ENCODE data around the gene IGFL2. TPM values are rescaled to one million over a fixed set of nuclear protein-coding genes. Genes with fewer than 3 reads are reported as not detected.
"Not testable (repeated sequence)": the region's sequence is repeated elsewhere in the genome, so short reads cannot be mapped to it uniquely, and the experiment has no call there.

The IGFL2 gene
- total RNA-seq, 1 experiment from 2014 or later: not detected

GRCh38 chr19:46180701-46181387 is 32.8 kb downstream of the IGFL2 start:
- intact Hi-C loops (cut with micrococcal nuclease; ENCODE audit: unreplicated experiment): loop anchor here (10.0 kb wide), 1 partner anchor 156 kb away; the partner anchor contains the start of gene PGLYRP1
- CTCF ChIA-PET: no interaction called here
- H3K27ac Mint-ChIP-seq (ENCODE audit: unreplicated experiment): no peak overlapping the region

GRCh38 chr19:46181388-46181779 is 33.3 kb downstream of the IGFL2 start:
- no TSS peak for BruUV-seq (replicated peaks)
- no peaks in the 10 kb centered on the region for H3K9me3 Mint-ChIP-seq (ENCODE audit: low read depth, unreplicated experiment)
- no peak overlapping the region for H3K4me3 Mint-ChIP-seq (ENCODE audit: low read depth, unreplicated experiment)
- intact Hi-C loops (cut with micrococcal nuclease; ENCODE audit: unreplicated experiment): loop anchor here (10.0 kb wide), 1 partner anchor 157 kb away; the partner anchor contains the start of gene PGLYRP1
- H3K27ac Mint-ChIP-seq (ENCODE audit: unreplicated experiment): no peak overlapping the region
- no peak for TF ChIP-seq CTCF (IDR thresholded peaks at IDR 0.05; ENCODE audit: unreplicated experiment)
- no peak for DNase-seq
- H3K4me1 Mint-ChIP-seq (ENCODE audit: low read depth, unreplicated experiment): no peaks in the 10 kb centered on the region
- H3K36me3 Mint-ChIP-seq (ENCODE audit: insufficient read depth, unreplicated experiment): no peaks in the 10 kb centered on the region
- H3K27me3 Mint-ChIP-seq (ENCODE audit: unreplicated experiment): peaks cover 89% of the 10 kb centered on the region
- CTCF ChIA-PET: interaction anchor here (0.6 kb wide), 1 partner anchor 361 kb away, joined by 3 read pairs; no protein-coding TSS in a partner anchor

More at GRCh38 chr19:46180701-46181387, 32.8 kb downstream of the IGFL2 start:
- Mint-ChIP-seq H3K4me1 (ENCODE audit: low read depth, unreplicated experiment) (no peaks in the 10 kb centered on the region), H3K4me3 (ENCODE audit: low read depth, unreplicated experiment) (no peak overlapping the region), H3K36me3 (ENCODE audit: insufficient read depth, unreplicated experiment) (no peaks in the 10 kb centered on the region), H3K9me3 (ENCODE audit: low read depth, unreplicated experiment) (no peaks in the 10 kb centered on the region), H3K27me3 (ENCODE audit: unreplicated experiment) (peaks cover 89% of the 10 kb centered on the region)
- DNase-seq: no peak
- no TSS peak for BruUV-seq (replicated peaks)
- no peak for TF ChIP-seq CTCF (IDR thresholded peaks at IDR 0.05; ENCODE audit: unreplicated experiment)

GRCh38 chr19:46182476-46182875 is 34.4 kb downstream of the IGFL2 start:
- intact Hi-C loops (cut with micrococcal nuclease; ENCODE audit: unreplicated experiment): loop anchor here (10.0 kb wide), 1 partner anchor 158 kb away; the partner anchor contains the start of gene PGLYRP1
- Mint-ChIP-seq H3K36me3 (ENCODE audit: insufficient read depth, unreplicated experiment) (no peaks in the 10 kb centered on the region), H3K27ac (ENCODE audit: unreplicated experiment) (no peak overlapping the region), H3K4me3 (ENCODE audit: low read depth, unreplicated experiment) (no peak overlapping the region), H3K4me1 (ENCODE audit: low read depth, unreplicated experiment) (no peaks in the 10 kb centered on the region), H3K9me3 (ENCODE audit: low read depth, unreplicated experiment) (no peaks in the 10 kb centered on the region), H3K27me3 (ENCODE audit: unreplicated experiment) (peaks cover 86% of the 10 kb centered on the region)
- DNase-seq: no peak
- no peak for TF ChIP-seq CTCF (IDR thresholded peaks at IDR 0.05; ENCODE audit: unreplicated experiment)
- no TSS peak for BruUV-seq (replicated peaks)
- CTCF ChIA-PET: no interaction called here

- H3K9me3 Mint-ChIP-seq (ENCODE audit: low read depth, unreplicated experiment): not testable (repeated sequence)
These were observed 37.0 kb downstream of the IGFL2 start for GRCh38 chr19:46184775-46185710.

More at GRCh38 chr19:46184775-46185710, 37.0 kb downstream of the IGFL2 start:
- DNase-seq; H3K27ac Mint-ChIP-seq (ENCODE audit: unreplicated experiment); H3K4me1 Mint-ChIP-seq (ENCODE audit: low read depth, unreplicated experiment); BruUV-seq (replicated peaks); H3K36me3 Mint-ChIP-seq (ENCODE audit: insufficient read depth, unreplicated experiment); H3K4me3 Mint-ChIP-seq (ENCODE audit: low read depth, unreplicated experiment): not testable (repeated sequence)
- H3K27me3 Mint-ChIP-seq (ENCODE audit: unreplicated experiment): peaks cover 86% of the 10 kb centered on the region
- intact Hi-C loops (cut with micrococcal nuclease; ENCODE audit: unreplicated experiment): loop anchor here (10.0 kb wide), 1 partner anchor 160 kb away; the partner anchor contains the start of gene PGLYRP1
- CTCF ChIA-PET: interaction anchor here (1.3 kb wide), 1 partner anchor 9 kb away, joined by 3 read pairs; no protein-coding TSS in a partner anchor
